CD4-positive, alpha-beta T cell treated with Interleukin-21 for 1 hour (primary cell): ENCODE results near the gene GALNT15.

Experiments
- DNase-seq: peaks from one replicate; pipeline ENCODE4 v3.0.0-alpha.2; 2020

The GALNT15 gene

DNA sequence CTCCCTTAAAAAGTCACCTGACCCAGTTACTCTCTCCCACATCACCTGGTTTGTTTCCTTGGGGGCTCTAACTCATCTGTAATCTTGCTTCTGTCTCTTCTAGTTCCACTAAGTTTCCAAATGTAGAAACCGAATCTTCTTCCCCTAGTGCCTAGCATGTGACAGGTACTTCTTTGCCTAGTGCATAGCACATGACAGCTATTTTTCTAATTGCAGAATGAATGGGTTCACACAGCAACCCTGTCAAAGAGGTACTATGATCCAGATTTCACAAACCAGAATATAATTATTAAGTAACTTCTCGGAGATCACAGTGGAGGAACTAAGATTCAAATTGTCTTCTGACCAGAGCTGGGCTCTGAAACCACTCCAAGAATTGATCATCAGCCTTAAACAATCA, 82.8 kb downstream of the GALNT15 start:
- no peak for DNase-seq

GRCh38 chr3:16258177-16258576, 83.7 kb downstream of the GALNT15 start:
- DNase-seq: no peak

- no peak for DNase-seq
Observed at GRCh38 chr3:16258866-16259265, 84.4 kb downstream of the GALNT15 start.

DNA sequence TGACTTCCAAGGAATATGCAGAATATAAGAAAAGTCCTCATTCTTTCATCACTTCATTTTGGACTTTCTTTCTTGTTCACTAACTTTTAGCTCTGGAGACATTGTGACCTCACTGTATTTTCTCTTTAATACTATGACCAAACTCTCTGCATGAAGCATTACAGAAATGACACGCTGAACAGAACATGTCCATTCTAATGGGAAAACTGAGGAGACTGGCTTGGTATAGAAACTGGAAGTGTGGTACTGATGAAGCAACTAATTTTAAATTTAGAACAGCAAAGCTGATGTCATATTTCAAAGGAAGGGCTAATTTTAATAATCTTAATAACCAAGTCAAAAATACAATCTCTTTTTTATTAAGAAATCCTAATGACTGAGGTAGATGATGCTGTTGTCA, 85.6 kb downstream of the GALNT15 start:
- no peak for DNase-seq

DNA sequence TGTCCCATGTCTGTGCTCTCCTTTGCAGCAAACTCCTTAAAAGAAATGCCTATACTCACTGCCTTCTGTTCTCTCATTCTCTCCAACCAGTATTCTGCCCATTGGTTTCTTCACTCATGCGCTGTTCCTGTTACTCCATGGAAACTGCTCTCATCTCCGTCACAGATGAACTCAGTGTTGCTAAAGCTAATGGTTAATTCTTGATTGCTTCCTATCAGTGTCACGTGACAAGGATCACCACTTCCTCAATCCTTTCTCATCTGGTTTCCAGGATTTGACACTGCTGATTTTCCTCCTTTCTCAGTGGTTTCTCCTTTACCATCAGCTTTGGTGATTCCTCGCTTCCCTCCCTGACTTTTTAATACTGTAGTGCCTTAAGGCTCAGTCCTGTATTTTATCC, 87.7 kb downstream of the GALNT15 start:
- no peak for DNase-seq

DNA sequence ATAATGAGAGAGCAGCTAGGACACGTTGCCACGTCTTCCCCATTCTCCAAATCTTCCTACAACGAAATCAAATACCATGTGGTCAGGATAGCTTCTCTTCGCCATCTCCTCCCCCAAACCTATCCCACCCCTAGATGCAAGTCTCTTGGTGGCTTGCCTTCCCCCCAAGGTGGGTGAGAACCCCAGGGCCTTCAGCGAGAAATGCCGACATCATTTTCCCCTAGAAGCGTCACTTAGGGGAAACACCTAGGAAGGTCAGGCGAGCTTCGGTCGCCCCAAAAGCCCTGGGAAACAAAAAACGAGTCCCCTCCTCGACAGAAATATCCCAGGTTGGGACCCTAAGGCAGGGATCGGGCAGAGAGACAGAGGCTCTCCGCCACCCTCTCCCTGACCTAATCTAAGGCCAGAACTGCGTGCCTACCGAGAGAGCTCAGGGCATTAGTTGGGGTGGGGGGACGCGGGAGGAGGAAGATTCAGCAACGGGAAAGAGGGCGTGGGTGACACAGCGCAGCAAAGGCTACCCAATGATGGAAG, 89.8 kb downstream of the GALNT15 start:
- DNase-seq: no peak

DNA sequence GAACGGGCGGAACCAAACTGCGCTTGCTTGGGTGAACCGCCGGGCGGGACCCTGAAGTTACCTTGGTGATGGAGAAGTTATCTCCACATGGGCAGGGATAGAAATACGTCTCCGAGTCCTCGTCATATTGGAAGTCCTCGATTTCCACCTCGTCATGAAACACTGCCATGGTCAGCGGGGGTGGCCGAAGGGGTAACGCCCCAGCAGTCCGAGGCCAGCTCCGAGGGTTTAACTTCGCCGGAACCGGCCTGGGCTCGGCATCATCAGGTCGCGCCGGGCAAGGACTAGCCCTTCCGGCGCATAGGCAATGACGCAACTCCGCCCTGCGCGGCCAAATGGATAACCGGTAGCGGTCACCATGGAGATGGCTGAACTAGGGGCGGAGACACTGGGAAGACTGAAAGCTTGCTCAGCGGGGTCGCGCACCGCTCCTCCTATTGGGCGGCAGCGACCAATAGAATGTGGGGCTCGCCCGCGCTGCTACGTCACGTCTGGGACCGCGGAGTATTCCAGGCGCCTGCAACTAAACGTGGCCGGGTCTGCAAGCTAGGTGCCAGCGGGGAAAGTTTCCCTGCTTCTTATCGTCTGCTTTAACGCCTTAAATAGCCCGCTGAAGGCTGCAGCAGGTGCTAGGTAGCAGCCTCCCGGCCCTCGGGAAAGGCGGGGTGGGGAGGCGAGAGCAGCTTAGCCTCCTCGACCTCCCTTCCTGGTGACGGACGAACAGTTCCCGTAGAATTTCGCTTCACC, 90.4 kb downstream of the GALNT15 start, which contains the start of the genes DPH3 and OXNAD1:
DPH3 (minus strand) TSS at position 236 of the 747 bp plus-strand sequence; CDS start at position 169, 67 bp downstream.
OXNAD1 (plus strand) TSS at position 505 of the 747 bp plus-strand sequence. CDS start 5,741 bp downstream, outside the sequence.
- DNase-seq: peak; percentile 100

GRCh38 chr3:16265455-16265786, 90.9 kb downstream of the GALNT15 start:
- DNase-seq: no peak

DNA sequence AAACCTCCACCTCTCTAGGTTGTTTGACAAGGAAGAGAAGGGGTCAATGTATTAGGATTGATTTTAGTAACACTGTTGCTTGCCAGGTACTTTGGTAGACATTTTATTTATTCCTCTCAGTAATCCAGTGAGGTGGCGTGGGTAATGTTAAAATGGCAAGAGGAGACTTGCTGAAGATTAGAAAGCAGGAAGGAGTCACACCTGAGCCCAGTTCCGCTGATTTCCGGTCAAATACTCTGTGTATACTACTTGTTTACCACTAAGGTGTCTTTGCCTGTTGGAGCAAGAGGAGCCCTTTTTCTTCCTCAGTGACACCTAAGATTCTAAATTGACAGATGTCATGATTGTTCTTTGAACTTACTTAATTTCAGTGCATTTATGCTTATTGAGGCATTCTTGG, 92.2 kb downstream of the GALNT15 start:
- no peak for DNase-seq

GRCh38 chr3:16270855-16271254, 96.4 kb downstream of the GALNT15 start:
- no peak for DNase-seq

GRCh38 chr3:16272588-16272987, 98.1 kb downstream of the GALNT15 start:
- no peak for DNase-seq

GRCh38 chr3:16273867-16274266, 99.4 kb downstream of the GALNT15 start:
- no peak for DNase-seq

DNA sequence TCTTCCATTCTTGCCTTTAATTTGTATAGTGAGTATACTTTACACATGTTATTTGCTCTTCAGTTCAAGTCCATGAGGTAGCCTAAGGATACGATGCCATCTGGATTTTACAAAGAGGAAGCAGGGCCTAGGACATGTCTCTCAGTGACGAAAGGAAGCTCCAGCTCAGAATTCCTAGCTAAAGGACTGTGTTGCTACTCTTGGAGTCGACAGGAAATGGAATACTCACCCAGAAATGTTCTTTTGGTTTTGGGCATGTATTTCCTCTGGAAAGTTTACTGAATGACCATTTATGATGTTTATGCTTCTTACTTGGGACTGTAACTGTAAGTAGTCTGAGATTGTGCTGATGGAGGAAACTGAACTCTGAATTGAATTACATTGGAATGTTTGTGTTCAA, 103.0 kb downstream of the GALNT15 start:
- DNase-seq: no peak

- no peak for DNase-seq
Observed at GRCh38 chr3:16279010-16279801, 104.7 kb downstream of the GALNT15 start.

GRCh38 chr3:16280671-16281070, 106.2 kb downstream of the GALNT15 start:
- no peak for DNase-seq
